ENCODE results near the gene AMMECR1L.

- TF ChIP-seq CTCF (conservative IDR thresholded peaks at IDR 0.05; ENCODE audit: low read depth, low read length) = no peak
- TF ChIP-seq EZH2 (IDR thresholded peaks at IDR 0.05; ENCODE audit: borderline replicate concordance, low read depth, low read length, poor library complexity, severe bottlenecking) = no peak
Measured at GRCh38 chr2:127841466-127842178, 44.1 kb downstream of the AMMECR1L start.
